KOPT-K1 (cell line): ENCODE results near the gene PGF.
A peak's percentile ranks its signal among the peaks of the same experiment; 100 is the strongest.

ENCODE experiments used
- H3K27ac ChIP-seq: fragments of 200-600 bp; sonication (generic); 2 replicates; pipeline ENCODE4 v1.5.1; 2016; ENCODE audit warnings: antibody characterized with exemption, mild to moderate bottlenecking, low read depth, low read length; ENCODE audit not compliant: poor library complexity, severe bottlenecking
- H3K36me3 ChIP-seq: fragments of 200-600 bp; sonication (generic); 2 replicates; pipeline ENCODE4 v1.5.1; 2017; ENCODE audit warnings: antibody characterized with exemption, mild to moderate bottlenecking, low read length, moderate library complexity; ENCODE audit not compliant: insufficient read depth
- H3K9me3 ChIP-seq: fragments of 200-600 bp; sonication (generic); 2 replicates; pipeline ENCODE4 v1.5.1; 2017; ENCODE audit warnings: antibody characterized with exemption, low read length, mild to moderate bottlenecking; ENCODE audit not compliant: insufficient read depth, poor library complexity, severe bottlenecking

Gene PGF

DNA sequence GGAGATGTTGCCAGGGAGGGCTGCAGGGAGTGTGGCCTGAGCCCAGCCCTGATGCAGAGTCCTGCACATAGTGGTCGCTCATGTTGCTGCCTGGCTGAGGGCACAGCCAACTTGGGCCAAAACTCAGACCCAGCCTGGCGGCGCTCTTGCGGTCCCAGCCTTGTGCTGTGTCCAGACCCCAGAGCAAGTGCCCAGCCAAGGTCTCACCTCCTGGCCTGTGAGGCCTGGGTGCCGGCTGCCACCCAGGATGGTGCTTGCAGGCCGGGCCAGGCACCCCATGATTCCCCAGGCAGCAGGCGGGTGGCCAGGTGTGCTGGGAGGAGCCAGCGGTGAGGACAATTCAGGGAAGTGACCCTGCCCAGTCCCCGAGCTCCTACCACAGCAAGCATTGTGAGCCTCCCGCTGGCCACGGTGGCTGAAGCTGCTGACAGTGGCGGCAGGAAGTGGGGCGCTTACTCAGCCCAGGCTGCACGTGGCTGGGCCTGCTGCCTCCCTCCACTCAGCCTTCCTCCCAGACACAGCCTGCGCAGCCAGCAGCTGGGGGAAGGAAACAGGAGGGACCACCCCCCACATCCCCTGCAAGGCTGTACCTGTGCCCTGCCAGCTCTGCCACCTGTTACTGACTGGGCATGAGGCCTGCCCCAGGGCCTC, 17.7 kb upstream of the PGF start:
- H3K36me3 ChIP-seq = no peaks in the 10 kb centered on the region
- H3K27ac ChIP-seq = peak overlapping the region; percentile 41

DNA sequence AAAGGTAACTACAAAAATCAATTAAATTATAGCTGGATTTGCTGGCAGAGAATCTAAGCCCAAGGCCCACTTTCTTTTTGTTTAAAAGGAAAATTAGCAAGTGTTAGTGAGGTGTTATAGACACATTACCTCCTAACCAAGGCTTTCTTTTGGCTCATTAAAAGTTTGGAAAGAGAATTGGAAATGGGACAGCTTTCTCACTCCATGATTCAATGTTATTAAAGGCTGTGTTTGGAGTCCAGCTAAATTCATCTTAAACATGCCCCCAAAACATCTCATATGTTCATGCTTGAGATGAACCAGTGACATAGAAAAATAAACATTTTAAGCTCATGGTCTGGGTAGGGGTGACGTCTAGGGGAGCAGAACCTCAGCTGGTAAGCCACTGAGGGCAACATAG, 13.4 kb upstream of the PGF start:
- Histone ChIP-seq H3K9me3 (no peaks in the 10 kb centered on the region), H3K27ac (no peak overlapping the region), H3K36me3 (no peaks in the 10 kb centered on the region)

More for the DNA sequence above, 17.7 kb upstream of the PGF start:
- H3K9me3 ChIP-seq = no peaks in the 10 kb centered on the region

DNA sequence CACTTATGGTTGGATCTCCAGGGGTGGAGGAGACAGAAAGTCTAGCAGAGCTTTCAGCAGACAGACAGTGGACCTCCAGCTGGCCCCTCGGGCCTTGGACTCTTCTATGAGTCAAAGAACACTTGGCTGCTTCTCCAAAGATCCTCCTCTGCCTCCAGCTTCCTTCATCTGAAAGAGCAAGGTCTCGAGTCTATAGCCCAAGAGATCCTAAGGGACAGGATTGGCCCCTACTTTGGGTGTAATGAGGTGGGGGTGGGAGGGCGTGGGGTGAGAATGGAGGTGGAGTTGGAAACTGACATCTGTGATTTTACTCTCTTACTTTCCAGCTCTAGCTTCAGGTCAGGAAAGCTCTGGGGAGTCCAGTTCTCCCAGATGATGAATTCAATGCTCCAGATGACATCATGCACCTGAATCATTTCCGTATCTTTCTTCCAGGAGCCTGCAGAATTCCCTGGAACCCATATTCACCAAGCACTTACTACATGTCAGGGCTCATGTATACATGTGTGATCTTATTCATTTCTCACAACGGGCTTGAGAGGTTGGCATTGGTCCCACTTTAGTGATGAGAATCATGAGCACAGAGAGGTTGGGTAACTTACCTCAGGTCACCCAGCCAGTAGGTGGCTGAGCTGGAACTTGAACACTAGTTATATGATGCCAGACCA, 10.2 kb upstream of the PGF start:
- no peak overlapping the region for H3K27ac ChIP-seq
- no peaks in the 10 kb centered on the region for H3K36me3 ChIP-seq
- H3K9me3 ChIP-seq = no peaks in the 10 kb centered on the region

DNA sequence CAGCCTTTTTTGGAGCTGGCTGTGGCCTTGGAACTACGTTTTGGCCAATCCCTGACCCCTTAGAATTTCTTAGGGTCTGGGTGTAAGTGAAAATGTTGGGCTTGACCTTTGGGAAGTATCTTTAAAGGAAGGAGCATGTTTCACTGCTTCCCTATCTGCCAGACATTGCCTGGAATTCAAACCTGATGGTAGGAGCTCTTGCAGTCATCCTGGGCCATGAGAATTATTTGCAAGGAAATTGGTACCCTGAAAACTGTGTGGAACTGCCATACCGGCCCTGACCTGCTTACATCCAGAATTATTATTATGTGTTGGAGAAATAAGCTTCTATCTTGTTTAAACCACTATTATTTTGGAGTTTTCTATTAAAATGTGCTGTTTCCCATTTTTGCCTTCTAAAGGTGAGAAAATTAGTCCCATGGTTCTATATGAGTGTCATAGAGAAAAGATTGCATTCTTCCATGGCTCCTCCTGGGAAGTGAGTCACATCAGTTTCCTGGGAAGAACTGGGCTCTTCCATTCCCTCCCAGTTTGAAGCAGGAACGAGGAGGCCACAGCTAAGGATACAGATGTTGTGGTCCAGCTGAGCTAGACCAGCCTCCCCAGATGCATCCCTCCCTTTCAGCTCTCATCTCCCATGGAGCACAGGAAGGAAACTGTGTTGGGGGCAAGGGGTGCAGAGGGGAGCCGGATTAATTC, 9.5 kb upstream of the PGF start:
- no peaks in the 10 kb centered on the region for H3K9me3 ChIP-seq
- H3K36me3 ChIP-seq = no peaks in the 10 kb centered on the region
- no peak overlapping the region for H3K27ac ChIP-seq

DNA sequence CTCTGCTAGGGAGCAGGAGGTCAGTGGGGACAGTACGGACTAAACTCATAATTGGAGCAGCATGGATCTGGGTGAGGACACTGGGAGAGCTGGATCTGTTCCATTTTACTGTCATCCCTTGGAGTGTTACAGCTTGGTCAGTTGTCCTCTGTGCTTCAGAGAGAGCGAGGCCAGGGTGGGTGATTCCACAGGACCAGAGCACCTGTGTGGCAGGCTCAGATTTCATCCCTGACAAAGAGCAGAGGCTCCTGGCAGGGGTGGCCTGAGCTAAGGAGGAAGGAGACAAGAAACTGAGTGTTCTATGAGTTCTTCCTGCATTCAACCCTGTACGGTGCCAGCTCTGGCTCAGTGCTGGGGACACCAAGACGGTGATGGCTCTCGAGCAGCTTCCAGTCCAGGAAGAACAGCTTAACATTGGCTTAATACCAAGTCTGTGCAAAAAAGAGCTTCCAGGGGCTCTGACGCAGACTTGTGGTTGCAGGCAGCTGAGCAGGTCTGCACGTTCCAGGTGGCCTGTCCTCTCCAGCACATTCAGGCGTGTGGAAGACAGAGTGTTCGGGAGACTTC, 8.4 kb upstream of the PGF start:
- Histone ChIP-seq H3K27ac (no peak overlapping the region), H3K36me3 (no peaks in the 10 kb centered on the region), H3K9me3 (no peaks in the 10 kb centered on the region)

DNA sequence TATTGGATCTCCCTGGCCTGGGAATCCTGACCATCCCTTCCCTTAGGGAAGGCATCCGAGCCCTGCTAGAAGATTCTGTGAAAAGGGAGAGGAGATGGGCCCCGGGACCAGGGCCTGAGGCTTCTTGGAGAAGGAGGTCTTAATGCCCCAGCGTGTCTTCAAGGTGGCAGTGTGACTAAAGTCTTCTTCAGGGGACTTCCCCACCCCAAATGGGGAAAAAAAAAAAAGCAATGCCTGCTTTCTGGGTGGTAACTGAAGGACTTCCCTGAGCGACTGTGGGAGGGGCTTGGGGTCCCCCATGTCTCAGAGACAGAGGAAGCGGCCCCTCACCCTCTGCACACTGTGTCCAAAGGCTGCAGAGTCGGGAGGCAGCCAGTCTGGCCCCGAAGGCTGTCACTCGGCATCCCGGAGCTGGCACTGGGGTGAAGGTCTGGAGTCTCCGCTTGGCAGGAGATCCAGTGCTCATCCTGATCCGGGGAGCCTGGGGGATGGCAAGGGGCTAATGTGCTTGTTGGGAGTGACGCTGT, 7.8 kb upstream of the PGF start:
- no peak overlapping the region for H3K27ac ChIP-seq
- no peaks in the 10 kb centered on the region for H3K36me3 ChIP-seq

DNA sequence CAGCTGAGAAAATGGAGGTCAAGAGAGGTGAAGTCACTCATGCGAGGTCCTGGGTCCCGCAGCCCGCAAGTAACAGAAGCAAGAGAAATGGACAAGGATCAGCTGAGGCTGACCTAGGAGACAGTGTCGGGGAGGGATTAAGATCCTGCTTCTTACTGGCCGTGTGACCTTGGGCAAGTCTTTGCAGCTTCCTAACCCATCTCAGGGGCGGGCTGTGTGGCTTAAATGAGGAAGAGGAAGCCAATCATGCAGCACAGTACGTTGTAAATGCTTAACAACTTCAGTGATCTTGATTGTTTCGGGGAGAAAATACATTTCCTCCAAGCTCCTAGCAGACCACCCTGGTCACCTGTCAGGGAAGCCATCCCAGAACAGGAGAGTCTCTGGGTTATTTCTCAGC, 7.1 kb upstream of the PGF start:
- Histone ChIP-seq H3K36me3 (no peaks in the 10 kb centered on the region), H3K27ac (no peak overlapping the region), H3K9me3 (no peaks in the 10 kb centered on the region)

More for the DNA sequence above, 7.8 kb upstream of the PGF start:
- H3K9me3 ChIP-seq = no peaks in the 10 kb centered on the region

DNA sequence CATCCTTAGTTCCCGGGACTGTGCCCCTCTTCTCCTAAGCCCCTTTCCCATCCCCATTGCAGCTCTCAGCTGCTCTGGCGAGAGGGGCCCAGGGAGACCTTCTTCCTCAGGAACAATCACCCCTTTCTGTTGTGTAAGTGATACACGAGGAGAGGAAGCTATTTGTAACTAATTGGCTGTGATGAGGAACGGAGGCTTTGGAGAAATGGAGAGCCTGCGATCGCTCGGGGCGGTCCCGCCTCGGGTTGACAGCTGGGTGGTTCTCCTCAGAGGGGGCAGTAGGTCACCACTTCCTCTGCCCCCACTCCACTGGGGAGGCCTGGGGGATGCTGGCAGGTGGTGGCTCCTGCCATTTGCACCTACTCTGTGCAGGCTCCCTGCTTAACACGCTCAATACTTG, 6.6 kb upstream of the PGF start:
- H3K27ac ChIP-seq = no peak overlapping the region
- no peaks in the 10 kb centered on the region for H3K9me3 ChIP-seq
- no peaks in the 10 kb centered on the region for H3K36me3 ChIP-seq

DNA sequence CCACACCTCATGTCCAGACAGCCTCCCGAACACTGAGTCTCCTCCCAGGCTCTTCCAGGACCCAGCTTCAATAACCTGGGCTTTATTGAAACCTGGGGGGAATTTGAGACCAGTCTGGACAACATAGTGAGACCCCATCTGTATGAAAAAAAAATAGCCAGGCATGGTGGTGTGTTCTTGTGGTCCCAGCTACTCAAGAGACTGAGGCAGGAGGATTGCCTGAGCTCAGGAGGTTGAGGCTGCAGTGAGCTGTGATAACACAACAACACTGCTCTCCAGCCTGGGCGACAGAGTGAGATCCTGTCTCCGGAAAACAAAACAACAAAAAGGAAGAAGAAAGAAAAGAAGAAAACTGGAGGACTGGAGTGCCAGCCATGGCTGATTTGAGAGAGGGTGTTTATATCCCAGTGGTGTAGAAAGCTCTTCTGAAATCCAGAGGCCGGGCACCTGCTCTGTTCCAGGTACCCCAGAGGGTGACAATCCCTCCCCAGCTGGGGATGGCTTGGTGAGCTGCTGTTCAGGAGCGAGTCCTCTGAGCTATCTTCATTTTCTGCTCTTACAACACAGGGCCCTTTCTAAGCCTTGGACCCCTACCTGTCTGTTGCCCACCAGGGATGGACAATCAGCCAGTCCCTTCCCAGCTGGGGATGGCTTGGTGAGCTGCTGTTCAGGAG, 6.0 kb upstream of the PGF start:
- H3K27ac ChIP-seq = no peak overlapping the region

DNA sequence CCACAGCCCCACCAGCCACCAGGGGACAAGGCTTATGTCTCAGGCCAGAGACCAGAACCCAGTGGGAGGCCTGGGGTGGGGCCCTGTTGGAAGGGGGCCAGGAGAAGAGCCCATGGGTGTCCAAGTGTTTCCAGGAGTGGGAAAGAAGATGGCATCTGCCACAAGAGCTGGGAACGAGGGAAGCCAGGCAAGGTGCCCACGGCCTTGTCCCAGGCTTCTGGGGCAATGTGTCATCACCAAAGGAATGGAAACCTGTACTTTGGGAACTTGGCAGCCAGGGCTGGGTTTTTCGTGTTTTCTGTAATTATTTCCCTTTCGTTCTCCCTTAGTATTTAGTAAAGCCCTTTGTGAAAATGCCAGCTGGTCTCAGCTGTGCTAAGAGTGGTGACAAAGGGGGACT, 5.3 kb upstream of the PGF start:
- no peaks in the 10 kb centered on the region for H3K9me3 ChIP-seq
- no peak overlapping the region for H3K27ac ChIP-seq

More for the DNA sequence above, 6.0 kb upstream of the PGF start:
- Histone ChIP-seq H3K36me3 (no peaks in the 10 kb centered on the region), H3K9me3 (no peaks in the 10 kb centered on the region)

DNA sequence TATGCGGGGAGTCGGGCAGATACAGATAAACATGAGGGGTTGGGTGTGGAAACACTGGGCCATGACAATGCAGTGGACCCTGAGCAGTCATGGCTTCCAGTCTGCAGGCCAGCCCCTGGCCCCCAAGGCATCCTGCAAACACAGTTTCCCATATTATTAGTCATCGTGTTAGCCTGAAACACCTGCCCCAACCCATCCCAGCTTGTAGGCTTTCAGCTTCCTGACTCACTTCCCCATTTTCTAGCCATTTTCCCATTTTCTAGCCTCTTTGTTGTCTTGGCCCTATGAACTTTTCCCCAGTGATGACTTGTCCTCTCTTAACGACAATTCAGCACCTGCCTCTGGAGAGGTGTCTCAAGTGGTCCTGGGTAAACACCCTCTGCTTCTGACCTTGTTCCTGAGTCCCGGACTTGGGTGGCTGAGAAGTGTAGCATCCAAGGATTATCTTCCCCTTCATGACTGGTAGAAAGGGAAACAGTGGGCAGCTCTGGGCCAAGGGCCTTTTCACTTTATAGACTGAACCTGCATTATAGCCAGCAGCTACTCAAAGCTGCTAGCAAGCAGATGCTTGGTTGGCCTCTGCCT, 4.3 kb upstream of the PGF start:
- Histone ChIP-seq H3K36me3 (no peaks in the 10 kb centered on the region), H3K9me3 (no peaks in the 10 kb centered on the region), H3K27ac (no peak overlapping the region)

More for the DNA sequence above, 5.3 kb upstream of the PGF start:
- H3K36me3 ChIP-seq = no peaks in the 10 kb centered on the region

DNA sequence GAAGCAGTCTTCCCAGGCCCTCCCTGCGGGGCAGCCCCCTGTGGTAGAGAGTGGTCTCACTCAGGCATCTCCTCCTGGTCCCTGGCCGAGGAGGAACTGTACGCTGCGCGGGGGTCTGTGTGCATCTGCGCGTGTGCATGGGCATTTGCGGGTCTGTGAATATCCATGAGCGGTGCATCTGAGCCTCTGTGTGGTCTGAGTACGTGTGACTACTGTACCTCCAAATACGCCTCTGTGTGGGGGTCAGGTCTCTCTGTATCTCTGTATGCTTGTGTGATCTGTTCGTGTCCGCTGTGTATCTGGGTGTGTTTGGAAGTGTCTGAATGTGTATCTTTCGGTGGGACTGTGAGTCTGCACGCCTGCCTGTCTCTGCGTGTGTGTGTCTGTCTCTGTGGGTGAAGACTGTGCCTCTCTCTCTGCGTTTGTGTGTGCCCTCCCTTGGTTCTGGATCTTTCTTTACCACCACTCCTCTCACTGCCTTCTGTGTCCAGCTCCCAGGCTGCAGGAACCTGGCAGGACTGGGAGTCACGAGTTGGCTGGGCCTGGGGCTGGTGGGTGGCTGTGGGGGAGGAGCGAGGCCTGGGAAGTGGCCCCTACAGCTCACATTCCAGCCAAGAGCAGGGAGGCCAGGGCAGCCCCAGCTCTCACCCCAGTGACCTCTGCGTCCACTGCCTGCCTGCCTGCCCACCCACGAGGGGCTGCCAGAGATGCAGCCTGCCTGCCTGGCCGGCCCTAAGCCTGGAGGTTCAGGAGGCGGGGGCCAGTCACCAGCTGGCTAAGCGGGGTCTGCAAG, 1.1 kb upstream of the PGF start:
- no peaks in the 10 kb centered on the region for H3K36me3 ChIP-seq
- H3K9me3 ChIP-seq = no peaks in the 10 kb centered on the region
- H3K27ac ChIP-seq = no peak overlapping the region

DNA sequence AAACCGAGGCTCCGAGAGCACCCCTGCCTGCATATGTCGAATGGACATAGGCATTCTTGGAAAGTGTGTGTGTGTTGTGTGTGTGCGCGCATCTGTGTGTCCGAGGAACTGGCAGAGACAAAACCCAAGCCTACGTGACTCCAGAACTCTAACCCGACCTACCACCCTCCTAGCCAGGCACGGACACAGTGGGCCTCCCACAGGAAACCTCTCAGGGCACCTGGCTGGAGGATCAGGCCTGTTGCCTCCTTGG, 556 bp upstream of the PGF start:
- Histone ChIP-seq H3K9me3 (no peaks in the 10 kb centered on the region), H3K36me3 (no peaks in the 10 kb centered on the region), H3K27ac (no peak overlapping the region)

DNA sequence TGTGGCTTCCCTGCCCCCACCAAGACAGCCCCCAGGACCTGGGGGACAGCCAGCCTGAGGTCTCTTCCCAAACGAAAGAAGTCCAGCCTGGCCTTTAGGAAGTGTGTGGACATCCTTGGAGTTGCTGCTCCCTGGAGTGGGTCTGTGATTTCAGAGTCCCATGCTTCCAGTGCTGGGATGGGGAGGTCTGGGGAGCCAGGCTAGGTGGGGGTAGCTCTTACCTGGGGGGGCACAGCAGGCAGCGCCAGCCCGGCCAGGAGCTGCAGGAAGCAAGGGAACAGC, 509 bp downstream of the PGF start:
- Histone ChIP-seq H3K9me3 (no peaks in the 10 kb centered on the region), H3K27ac (no peak overlapping the region), H3K36me3 (no peaks in the 10 kb centered on the region)
